ENCODE measurements around the gene CMIP.
A peak's percentile ranks its signal among the peaks of the same experiment; 100 is the strongest.

Gene CMIP

DNA sequence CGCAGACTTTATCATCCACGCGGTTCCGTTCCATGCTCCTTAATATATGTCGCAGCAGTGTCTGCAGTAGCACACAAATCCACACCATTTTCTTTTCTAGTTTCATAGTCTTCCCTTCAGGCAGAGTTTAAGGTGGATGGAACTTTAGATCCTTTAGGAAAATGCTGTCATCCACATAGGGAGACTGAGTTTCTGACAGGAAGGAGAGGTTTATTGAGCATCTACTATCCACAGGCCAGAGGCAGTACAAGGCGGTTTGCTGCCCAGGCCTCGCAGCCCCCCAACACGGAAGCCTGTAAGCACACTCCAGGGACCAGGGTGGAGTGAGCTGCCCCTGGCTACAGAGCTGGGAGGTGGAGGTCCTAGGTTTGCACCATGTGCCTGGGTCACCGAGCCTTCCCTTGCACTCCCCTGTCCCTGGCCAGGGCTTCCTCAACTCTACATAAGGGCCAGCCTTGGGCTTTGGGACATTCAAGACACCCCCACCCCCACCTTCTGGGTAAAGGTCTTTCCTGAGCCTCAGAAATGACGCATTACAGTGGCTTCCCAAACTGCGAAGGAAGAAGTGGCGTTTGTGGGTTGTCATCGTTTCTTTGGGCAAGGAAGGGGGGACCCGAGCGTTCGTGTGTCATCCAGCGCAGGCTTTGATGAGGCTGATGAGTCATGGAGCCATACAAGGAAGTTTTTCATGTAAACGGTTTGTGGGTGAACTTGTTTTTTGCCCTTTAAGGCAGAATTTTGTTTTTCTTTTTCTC, 188.0 kb downstream of the CMIP start:
- H3K4me3 ChIP-seq (ENCODE audit: low read depth, low read length): no peak overlapping the region
- TF ChIP-seq, protein P1, sequence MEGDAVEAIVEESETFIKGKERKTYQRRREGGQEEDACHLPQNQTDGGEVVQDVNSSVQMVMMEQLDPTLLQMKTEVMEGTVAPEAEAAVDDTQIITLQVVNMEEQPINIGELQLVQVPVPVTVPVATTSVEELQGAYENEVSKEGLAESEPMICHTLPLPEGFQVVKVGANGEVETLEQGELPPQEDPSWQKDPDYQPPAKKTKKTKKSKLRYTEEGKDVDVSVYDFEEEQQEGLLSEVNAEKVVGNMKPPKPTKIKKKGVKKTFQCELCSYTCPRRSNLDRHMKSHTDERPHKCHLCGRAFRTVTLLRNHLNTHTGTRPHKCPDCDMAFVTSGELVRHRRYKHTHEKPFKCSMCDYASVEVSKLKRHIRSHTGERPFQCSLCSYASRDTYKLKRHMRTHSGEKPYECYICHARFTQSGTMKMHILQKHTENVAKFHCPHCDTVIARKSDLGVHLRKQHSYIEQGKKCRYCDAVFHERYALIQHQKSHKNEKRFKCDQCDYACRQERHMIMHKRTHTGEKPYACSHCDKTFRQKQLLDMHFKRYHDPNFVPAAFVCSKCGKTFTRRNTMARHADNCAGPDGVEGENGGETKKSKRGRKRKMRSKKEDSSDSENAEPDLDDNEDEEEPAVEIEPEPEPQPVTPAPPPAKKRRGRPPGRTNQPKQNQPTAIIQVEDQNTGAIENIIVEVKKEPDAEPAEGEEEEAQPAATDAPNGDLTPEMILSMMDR (IDR thresholded peaks at IDR 0.05; ENCODE audit: insufficient read depth, low read depth, low read length, missing control alignments): no peak
- no peak for DNase-seq (ENCODE audit: low read depth)

- no peak for DNase-seq (ENCODE audit: low read depth)
- no peak overlapping the region for H3K4me3 ChIP-seq (ENCODE audit: low read depth, low read length)
These were observed 188.6 kb downstream of the CMIP start for GRCh38 chr16:81633147-81633619.

GRCh38 chr16:81633680-81634379, 189.2 kb downstream of the CMIP start:
- TF ChIP-seq, protein P1 (IDR thresholded peaks at IDR 0.05; ENCODE audit: insufficient read depth, low read depth, low read length, missing control alignments): no peak
- DNase-seq (ENCODE audit: low read depth): no peak
- no peak overlapping the region for H3K4me3 ChIP-seq (ENCODE audit: low read depth, low read length)

More at GRCh38 chr16:81633147-81633619, 188.6 kb downstream of the CMIP start:
- TF ChIP-seq, protein P1 (IDR thresholded peaks at IDR 0.05; ENCODE audit: insufficient read depth, low read depth, low read length, missing control alignments): peak; percentile 3

DNA sequence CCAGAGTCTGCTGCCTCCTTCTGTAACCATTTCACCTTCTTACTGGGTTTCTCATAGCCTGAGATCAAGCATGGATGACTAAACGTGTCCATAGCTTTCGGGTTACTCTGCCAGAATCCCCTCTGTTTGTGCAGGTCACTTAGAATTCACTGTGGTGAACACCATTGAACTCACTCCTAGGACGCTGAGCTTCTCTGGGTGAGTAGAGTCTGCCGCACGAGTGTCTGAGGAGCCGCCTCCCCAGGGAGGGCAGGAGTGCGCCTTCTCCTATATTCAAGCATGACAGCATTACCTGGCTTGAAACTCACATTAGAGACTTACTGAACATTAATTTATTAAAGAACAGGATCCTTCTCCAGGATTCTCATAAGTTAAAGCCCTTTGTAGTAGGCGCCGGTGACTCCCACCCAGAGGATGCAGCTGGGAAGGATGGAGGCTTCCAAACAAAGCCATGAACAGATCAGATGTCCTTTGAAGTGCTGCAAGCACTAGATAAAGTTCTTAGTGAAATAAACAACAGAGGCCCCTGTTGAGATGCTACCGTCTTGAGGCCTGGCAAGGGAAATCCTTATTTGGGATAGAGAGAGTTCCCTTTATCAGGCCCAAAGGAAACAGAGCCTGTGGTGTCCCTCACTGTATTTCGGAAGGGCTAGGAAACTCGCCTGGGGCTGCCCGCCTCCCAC, 189.9 kb downstream of the CMIP start:
- no peak overlapping the region for H3K4me3 ChIP-seq (ENCODE audit: low read depth, low read length)
- TF ChIP-seq, protein P1 (IDR thresholded peaks at IDR 0.05; ENCODE audit: insufficient read depth, low read depth, low read length, missing control alignments): no peak
- no peak for DNase-seq (ENCODE audit: low read depth)

DNA sequence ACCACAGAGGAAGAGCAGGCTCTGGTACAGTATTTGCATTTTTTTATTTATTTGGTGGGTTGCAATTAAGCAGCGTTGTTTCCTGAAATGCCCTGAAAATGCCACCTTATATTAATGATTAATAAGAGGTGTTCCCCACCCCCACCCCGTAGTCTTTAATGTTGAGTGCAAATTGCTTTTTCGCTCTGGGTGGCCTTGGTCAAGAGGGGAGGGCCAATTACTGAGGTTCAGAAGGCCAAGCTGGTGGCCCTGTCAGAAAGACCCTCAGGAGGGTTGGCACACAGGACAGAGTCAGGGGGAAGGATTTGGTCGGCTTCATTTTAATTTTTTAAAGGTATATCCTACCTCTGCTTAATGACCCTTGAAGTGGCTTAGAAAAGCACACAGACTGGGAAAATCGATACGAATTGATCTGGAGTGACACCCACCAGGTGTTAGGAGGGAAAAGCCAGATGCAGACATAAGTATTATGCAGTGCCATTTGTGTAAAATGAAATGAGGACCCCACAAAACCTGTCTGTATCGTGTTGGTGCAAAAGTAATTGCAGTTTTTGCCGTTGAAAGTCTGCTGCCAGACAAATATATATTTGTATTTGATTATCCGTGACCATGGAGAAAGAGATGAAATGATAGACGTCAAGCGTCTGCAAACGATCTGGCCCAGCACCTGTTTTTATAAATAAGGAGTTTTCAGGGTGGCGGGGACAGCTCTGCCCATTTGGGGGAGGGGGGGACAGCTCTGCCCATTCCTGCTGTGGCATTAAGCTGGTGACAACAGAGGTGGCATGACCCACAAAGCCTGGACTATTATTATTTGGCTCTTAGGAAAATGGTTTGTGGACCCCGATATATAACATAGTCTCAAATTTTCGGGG, 190.7 kb downstream of the CMIP start:
- DNase-seq (ENCODE audit: low read depth): no peak
- H3K4me3 ChIP-seq (ENCODE audit: low read depth, low read length): no peak overlapping the region
- TF ChIP-seq, protein P1 (IDR thresholded peaks at IDR 0.05; ENCODE audit: insufficient read depth, low read depth, low read length, missing control alignments): no peak

Measured in GM12865 (cell line).